Smooth muscle cell (in vitro differentiated cells): ENCODE measurements around the gene RNF157. TPM values are rescaled to one million over a fixed set of nuclear protein-coding genes. Genes with fewer than 3 reads are reported as not detected.

Experiments used
- DNase-seq: peaks from one replicate; lab custom pipeline; 2025; ENCODE audit not compliant: unreplicated experiment; lab: John Stamatoyannopoulos, UW
- H2AFZ ChIP-seq: fragments of 200-600 bp; sonication (generic); 2 replicates; pipeline ENCODE4 v1.6.0; 2016; ENCODE audit warnings: antibody characterized with exemption, low read depth, mild to moderate bottlenecking
- H3F3A ChIP-seq: fragments of 200-600 bp; sonication (generic); 2 replicates; pipeline ENCODE4 v1.6.0; 2017; ENCODE audit warnings: antibody characterized with exemption, low read depth
- H3K27ac ChIP-seq: fragments of 200-600 bp; sonication (generic); 2 replicates; pipeline ENCODE4 v1.5.1; 2016; ENCODE audit warnings: low read depth, mild to moderate bottlenecking
- H3K27me3 ChIP-seq: fragments of 200-600 bp; sonication (generic); 2 replicates; pipeline ENCODE4 v1.6.1; 2016; ENCODE audit warnings: low read depth, mild to moderate bottlenecking
- H3K36me3 ChIP-seq: fragments of 200-600 bp; sonication (generic); 2 replicates; pipeline ENCODE4 v1.5.1; 2016; ENCODE audit warnings: low read depth
- H3K4me1 ChIP-seq: fragments of 200-600 bp; sonication (generic); 2 replicates; pipeline ENCODE4 v1.5.1; 2016; ENCODE audit warnings: low read depth
- H3K4me2 ChIP-seq: fragments of 200-600 bp; sonication (generic); 2 replicates; pipeline ENCODE4 v1.6.0; 2016; ENCODE audit warnings: mild to moderate bottlenecking
- H3K4me3 ChIP-seq: fragments of 200-600 bp; sonication (generic); 2 replicates; pipeline ENCODE4 v1.5.1; 2016; ENCODE audit warnings: mild to moderate bottlenecking
- H3K79me2 ChIP-seq: fragments of 200-600 bp; sonication (generic); 2 replicates; pipeline ENCODE4 v1.6.0; 2016; ENCODE audit warnings: low read depth, mild to moderate bottlenecking
- H3K9ac ChIP-seq: fragments of 200-600 bp; sonication (generic); 2 replicates; pipeline ENCODE4 v1.6.0; 2016; ENCODE audit warnings: low read depth
- H3K9me3 ChIP-seq: fragments of 200-600 bp; sonication (generic); replicated peaks from 2 replicates; pipeline ENCODE4 v1.5.1; 2016; ENCODE audit warnings: low read depth
- H4K20me1 ChIP-seq: fragments of 200-600 bp; sonication (generic); 2 replicates; pipeline ENCODE4 v1.6.0; 2016; ENCODE audit warnings: low read depth
- WGBS: methylation state at CpG from one replicate; pipeline ENCODE4 v1.1.7; 2016; ENCODE audit warnings: low lambda C conversion rate; 5-methylcytosine and 5-hydroxymethylcytosine counted together
- polyA plus RNA-seq: library from polyadenylated mRNA; unstranded; fragments of >200 nt; fragmentation: Nextera tagmentation; extraction: Ambion mirVana; gene quantifications from 2 replicates; pipeline ENCODE4 v1.2.1, GENCODE V29; 2016
- total RNA-seq: library from RNA; depleted of rRNA; stranded (reverse); fragments of >200 nt; gene quantifications from 2 replicates; pipeline ENCODE4 v1.2.3, GENCODE V29; 2014
- TF ChIP-seq, protein P1 (sequence below): fragments of 200-600 bp; sonication (generic); IDR thresholded peaks from 2 replicates; pipeline ENCODE4 v1.5.1; 2017; ENCODE audit warnings: borderline replicate concordance, mild to moderate bottlenecking, antibody characterized with exemption; ENCODE audit not compliant: insufficient read depth, poor library complexity, severe bottlenecking

Gene RNF157
- total and polyA plus RNA-seq, 2 experiments from 2014 or later, result 0.09 to 0.63 TPM

GRCh38 chr17:76241204-76241538, 878 bp upstream of the RNF157 start:
- Histone ChIP-seq H3K79me2 (no peaks in the 10 kb centered on the region), H3K4me1 (peaks cover 7% of the 10 kb centered on the region), H4K20me1 (no peaks in the 10 kb centered on the region), H2AFZ (peak overlapping the region; percentile 91), H3K4me2 (peak overlapping the region; percentile 99), H3K9me3 (no peaks in the 10 kb centered on the region), H3K27ac (no peak overlapping the region), H3K27me3 (peaks cover 42% of the 10 kb centered on the region), H3K9ac (peak overlapping the region; percentile 46), H3K36me3 (no peaks in the 10 kb centered on the region), H3F3A (no peaks in the 10 kb centered on the region), H3K4me3 (peak overlapping the region; percentile 69)
- no peak for DNase-seq
- TF ChIP-seq, protein P1, sequence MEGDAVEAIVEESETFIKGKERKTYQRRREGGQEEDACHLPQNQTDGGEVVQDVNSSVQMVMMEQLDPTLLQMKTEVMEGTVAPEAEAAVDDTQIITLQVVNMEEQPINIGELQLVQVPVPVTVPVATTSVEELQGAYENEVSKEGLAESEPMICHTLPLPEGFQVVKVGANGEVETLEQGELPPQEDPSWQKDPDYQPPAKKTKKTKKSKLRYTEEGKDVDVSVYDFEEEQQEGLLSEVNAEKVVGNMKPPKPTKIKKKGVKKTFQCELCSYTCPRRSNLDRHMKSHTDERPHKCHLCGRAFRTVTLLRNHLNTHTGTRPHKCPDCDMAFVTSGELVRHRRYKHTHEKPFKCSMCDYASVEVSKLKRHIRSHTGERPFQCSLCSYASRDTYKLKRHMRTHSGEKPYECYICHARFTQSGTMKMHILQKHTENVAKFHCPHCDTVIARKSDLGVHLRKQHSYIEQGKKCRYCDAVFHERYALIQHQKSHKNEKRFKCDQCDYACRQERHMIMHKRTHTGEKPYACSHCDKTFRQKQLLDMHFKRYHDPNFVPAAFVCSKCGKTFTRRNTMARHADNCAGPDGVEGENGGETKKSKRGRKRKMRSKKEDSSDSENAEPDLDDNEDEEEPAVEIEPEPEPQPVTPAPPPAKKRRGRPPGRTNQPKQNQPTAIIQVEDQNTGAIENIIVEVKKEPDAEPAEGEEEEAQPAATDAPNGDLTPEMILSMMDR, result no peak
- 29% methylated on average over 12 of the region's 12 CpGs for WGBS

DNA sequence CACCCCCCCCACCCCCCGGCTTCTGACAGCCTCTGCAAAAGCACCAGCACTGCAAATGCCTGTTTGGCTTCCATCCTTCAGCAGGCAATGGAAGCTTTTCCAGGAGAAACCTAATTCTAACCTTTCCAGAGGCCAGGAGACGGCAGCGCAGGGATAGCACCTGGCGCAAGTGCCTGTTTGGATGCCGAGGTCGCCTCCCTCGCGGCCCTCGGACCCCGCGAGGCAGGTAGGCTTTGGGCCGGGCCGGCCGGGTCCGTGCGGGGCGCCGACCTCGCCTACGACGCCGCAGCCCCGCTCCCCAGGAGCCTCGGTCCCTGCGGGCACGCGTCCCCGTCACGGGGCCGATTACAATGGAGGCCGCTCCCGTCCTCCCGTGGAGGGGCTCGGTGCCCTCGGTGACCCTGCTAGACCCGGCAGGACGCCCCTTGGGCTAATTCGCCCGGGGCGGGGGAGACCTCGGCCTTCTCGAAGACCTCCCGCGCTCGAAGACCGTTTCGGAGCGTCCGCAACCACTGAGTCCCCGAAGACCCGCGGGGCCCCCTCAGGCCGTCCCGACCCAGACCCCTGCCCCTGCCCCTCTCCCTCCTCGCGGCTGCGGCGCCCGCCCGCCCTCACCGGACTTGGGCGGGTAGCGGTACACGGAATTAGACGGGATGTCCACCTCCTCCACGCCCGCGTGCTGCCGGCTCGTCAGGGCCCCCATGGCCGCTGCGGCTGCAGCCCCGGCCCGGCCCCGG, 587 bp downstream of the RNF157 start:
- H2AFZ ChIP-seq, result peak overlapping the region; percentile 79

DNA sequence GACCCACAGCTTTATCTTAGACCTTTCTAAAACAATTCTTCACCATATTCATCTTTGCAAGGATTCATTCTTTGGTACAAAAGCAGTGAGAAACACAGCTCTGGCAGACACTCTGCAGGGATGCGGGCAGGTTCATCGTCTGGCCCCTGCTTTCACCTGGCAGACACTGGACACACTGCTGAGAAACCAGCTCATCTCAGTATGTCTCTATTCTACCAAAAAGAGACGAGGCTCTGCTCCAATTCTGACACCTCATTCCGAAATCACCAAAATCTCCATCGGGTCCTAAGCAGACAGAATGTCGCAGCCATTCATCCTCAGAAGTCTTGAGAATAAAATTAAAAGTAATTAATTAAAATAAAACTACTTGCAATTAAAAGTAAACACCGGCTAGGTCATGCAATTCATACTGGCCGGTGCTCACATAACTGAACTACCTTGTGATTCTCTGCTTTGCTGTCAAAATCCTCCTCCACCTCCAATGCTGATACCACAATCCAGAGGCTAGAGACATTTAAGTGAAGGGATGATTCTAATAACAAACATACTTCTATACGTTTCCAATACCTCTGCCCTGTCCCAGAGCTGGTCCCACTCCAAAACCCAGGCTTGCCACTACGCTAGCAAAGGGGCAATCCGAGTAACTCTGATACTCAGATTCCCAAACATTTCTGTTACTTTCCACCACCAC, 1.3 kb downstream of the RNF157 start:
- peaks cover 42% of the 10 kb centered on the region for H3K27me3 ChIP-seq
- WGBS, result 76% methylated on average over 11 of the region's 11 CpGs
- no peaks in the 10 kb centered on the region for H3K9me3 ChIP-seq
- no peak overlapping the region for H3K4me2 ChIP-seq
- no peaks in the 10 kb centered on the region for H4K20me1 ChIP-seq
- H3K36me3 ChIP-seq, result no peaks in the 10 kb centered on the region
- H3K9ac ChIP-seq, result no peak overlapping the region
- H3K27ac ChIP-seq, result no peak overlapping the region
- no peaks in the 10 kb centered on the region for H3K79me2 ChIP-seq
- H3K4me3 ChIP-seq, result peak overlapping the region; percentile 8
- no peaks in the 10 kb centered on the region for H3F3A ChIP-seq
- no peak for DNase-seq
- TF ChIP-seq, protein P1, result no peak
- H3K4me1 ChIP-seq, result peaks cover 7% of the 10 kb centered on the region
- no peak overlapping the region for H2AFZ ChIP-seq

More for the DNA sequence above, 587 bp downstream of the RNF157 start:
- TF ChIP-seq, protein P1, result no peak
- H3K4me3 ChIP-seq, result peak overlapping the region; percentile 45
- no peak overlapping the region for H3K27ac ChIP-seq
- H3K9me3 ChIP-seq, result no peaks in the 10 kb centered on the region
- H4K20me1 ChIP-seq, result no peaks in the 10 kb centered on the region
- WGBS, result 9% methylated on average over 40 of the region's 75 CpGs
- peaks cover 7% of the 10 kb centered on the region for H3K4me1 ChIP-seq
- no peak for DNase-seq
- no peak overlapping the region for H3K9ac ChIP-seq
- no peaks in the 10 kb centered on the region for H3F3A ChIP-seq
- no peaks in the 10 kb centered on the region for H3K36me3 ChIP-seq
- H3K79me2 ChIP-seq, result no peaks in the 10 kb centered on the region
- H3K4me2 ChIP-seq, result peak overlapping the region; percentile 78
- peaks cover 42% of the 10 kb centered on the region for H3K27me3 ChIP-seq
